DOHH2 (cell line): Measurements from ENCODE around the gene CYSRT1.

Experiments
- CTCF ChIP-seq: fragments of 200-600 bp; sonication (generic); IDR thresholded peaks from one replicate; pipeline ENCODE4 v1.5.1; 2014; ENCODE audit warnings: antibody characterized with exemption, mild to moderate bottlenecking, low read depth, low read length; ENCODE audit not compliant: poor library complexity, severe bottlenecking
- EZH2phosphoT487 ChIP-seq: fragments of 200-600 bp; sonication (generic); IDR thresholded peaks from 2 replicates; pipeline ENCODE4 v1.6.1; 2017; ENCODE audit warnings: borderline replicate concordance, mild to moderate bottlenecking, antibody characterized with exemption, low read length, moderate library complexity, mixed read lengths

- TF ChIP-seq CTCF (peak; percentile 2), EZH2phosphoT487 (no peak)
Measured at GRCh38 chr9:137227853-137228505, 3.0 kb downstream of the CYSRT1 start.
